Tibial nerve (tissue), 4 donors: ENCODE data around the gene DDA1.

ENCODE experiments used
- EP300 ChIP-seq, 2 donors: sonication (generic); formaldehyde crosslinking; IDR thresholded peaks; one replicate each; pipeline ENCODE4 v1.6.1; 2017; ENCODE audit warnings: antibody characterized with exemption in 2 of 2, mild to moderate bottlenecking in 1 of 2
- POLR2A ChIP-seq, 2 donors: fragments of 450-650 bp; IDR thresholded peaks; one replicate each; pipeline ENCODE4 v1.6.1; 2017; ENCODE audit warnings: antibody characterized with exemption in 2 of 2, mild to moderate bottlenecking in 2 of 2, moderate library complexity in 2 of 2
- TF ChIP-seq, protein P1 (sequence below), 5 experiments: fragments of 200-600 bp in 3 of 5; fragments of 450-650 bp in 2 of 5; sonication (generic) in 3 of 5; IDR thresholded peaks; one replicate each; pipeline ENCODE4 v1.5.1; 2016 to 2019; ENCODE audit warnings: antibody characterized with exemption in 5 of 5, mild to moderate bottlenecking in 3 of 5, moderate library complexity in 2 of 5

DNA sequence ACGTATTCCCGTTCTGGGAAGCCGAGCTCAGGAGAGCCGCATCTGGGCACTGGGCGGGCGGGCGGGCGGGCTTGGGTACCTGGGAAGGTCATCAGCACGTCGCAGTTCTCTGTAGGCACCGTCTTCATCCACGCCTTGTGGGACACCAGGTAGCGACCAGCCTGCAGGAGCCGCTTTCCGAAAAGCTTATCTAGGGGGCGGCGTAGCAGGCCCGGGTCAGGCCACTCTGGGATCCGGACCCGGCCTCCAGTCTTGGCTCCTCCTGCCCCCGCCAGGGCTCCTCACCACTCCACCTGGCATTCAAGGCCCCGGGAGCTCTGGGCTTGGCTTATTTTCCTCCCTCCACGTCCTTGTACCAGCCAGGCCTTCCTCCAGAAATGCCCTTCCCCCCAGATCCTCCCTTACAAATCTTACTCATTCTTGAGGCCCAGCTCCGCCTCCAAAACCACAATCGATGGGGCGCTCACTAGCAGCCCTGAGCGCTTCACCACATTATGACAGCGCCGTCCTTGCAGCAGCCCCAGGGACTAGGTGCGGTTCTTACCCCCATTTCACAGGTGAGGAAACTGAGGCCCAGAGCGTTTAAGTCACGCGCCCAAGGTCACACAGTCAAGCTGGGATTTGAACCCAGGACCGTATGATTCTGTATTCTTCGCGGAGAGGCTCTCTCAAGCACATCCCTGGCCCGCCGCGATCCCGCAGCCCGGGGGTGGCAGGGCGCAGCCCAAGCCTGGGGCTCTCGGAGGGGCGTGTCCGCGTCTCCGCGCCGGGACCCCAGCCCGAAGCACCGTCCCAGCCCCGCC lies 24.4 kb downstream of the DDA1 start:
- no peak for TF ChIP-seq EP300 (IDR thresholded peaks at IDR 0.05)
- TF ChIP-seq, protein P1, sequence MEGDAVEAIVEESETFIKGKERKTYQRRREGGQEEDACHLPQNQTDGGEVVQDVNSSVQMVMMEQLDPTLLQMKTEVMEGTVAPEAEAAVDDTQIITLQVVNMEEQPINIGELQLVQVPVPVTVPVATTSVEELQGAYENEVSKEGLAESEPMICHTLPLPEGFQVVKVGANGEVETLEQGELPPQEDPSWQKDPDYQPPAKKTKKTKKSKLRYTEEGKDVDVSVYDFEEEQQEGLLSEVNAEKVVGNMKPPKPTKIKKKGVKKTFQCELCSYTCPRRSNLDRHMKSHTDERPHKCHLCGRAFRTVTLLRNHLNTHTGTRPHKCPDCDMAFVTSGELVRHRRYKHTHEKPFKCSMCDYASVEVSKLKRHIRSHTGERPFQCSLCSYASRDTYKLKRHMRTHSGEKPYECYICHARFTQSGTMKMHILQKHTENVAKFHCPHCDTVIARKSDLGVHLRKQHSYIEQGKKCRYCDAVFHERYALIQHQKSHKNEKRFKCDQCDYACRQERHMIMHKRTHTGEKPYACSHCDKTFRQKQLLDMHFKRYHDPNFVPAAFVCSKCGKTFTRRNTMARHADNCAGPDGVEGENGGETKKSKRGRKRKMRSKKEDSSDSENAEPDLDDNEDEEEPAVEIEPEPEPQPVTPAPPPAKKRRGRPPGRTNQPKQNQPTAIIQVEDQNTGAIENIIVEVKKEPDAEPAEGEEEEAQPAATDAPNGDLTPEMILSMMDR (IDR thresholded peaks at IDR 0.05) = no peak
- no peak for TF ChIP-seq POLR2A (IDR thresholded peaks at IDR 0.05)
